RWPE2 (cell line): ENCODE results near the gene DNASE1.
A peak's percentile ranks its signal among the peaks of the same experiment; 100 is the strongest.

ENCODE experiments used
- ATAC-seq: fragments of 200-7000 bp; cut with Tn5 transposase; 3 replicates; pipeline ENCODE4 v1.9.1; 2021; ENCODE audit warnings: low read depth
- DNase-seq: peaks from one replicate; pipeline ENCODE4 v3.0.0-alpha.2; 2020; ENCODE audit warnings: low spot score
- H3K27ac ChIP-seq: fragments of 450-650 bp; 2 replicates; pipeline ENCODE4 v1.5.1; 2017; ENCODE audit warnings: mild to moderate bottlenecking; ENCODE audit not compliant: poor library complexity, severe bottlenecking
- H3K27me3 ChIP-seq: fragments of 250-450 bp; sonication (Bioruptor Pico); 2 replicates; pipeline ENCODE4 v1.5.1; 2021; ENCODE audit warnings: mild to moderate bottlenecking, moderate library complexity; ENCODE audit not compliant: insufficient read depth, poor library complexity, severe bottlenecking
- H3K36me3 ChIP-seq: fragments of 250-450 bp; sonication (Bioruptor Pico); 2 replicates; pipeline ENCODE4 v1.5.1; 2020; ENCODE audit warnings: low read depth, mild to moderate bottlenecking, moderate library complexity
- H3K4me1 ChIP-seq: fragments of 250-450 bp; sonication (Bioruptor Pico); 2 replicates; pipeline ENCODE4 v1.5.1; 2021; ENCODE audit warnings: mild to moderate bottlenecking, moderate library complexity; ENCODE audit not compliant: insufficient read depth, poor library complexity, severe bottlenecking
- H3K4me3 ChIP-seq: fragments of 250-450 bp; sonication (Bioruptor Pico); 2 replicates; pipeline ENCODE4 v1.5.1; 2021; ENCODE audit warnings: mild to moderate bottlenecking, moderate library complexity; ENCODE audit not compliant: severe bottlenecking
- H3K9me3 ChIP-seq: fragments of 250-450 bp; sonication (Bioruptor Pico); 2 replicates; pipeline ENCODE4 v1.5.1; 2021; ENCODE audit warnings: mild to moderate bottlenecking, moderate library complexity; ENCODE audit not compliant: severe bottlenecking
- TF ChIP-seq, protein P1 (sequence below): fragments of 450-650 bp; IDR thresholded peaks from one replicate; pipeline ENCODE4 v1.5.1; 2017; ENCODE audit warnings: mild to moderate bottlenecking, moderate library complexity; ENCODE audit not compliant: poor library complexity, severe bottlenecking

DNASE1 gene

GRCh38 chr16:3646348-3646920 lies 8.1 kb upstream of the DNASE1 start:
- TF ChIP-seq, protein P1, sequence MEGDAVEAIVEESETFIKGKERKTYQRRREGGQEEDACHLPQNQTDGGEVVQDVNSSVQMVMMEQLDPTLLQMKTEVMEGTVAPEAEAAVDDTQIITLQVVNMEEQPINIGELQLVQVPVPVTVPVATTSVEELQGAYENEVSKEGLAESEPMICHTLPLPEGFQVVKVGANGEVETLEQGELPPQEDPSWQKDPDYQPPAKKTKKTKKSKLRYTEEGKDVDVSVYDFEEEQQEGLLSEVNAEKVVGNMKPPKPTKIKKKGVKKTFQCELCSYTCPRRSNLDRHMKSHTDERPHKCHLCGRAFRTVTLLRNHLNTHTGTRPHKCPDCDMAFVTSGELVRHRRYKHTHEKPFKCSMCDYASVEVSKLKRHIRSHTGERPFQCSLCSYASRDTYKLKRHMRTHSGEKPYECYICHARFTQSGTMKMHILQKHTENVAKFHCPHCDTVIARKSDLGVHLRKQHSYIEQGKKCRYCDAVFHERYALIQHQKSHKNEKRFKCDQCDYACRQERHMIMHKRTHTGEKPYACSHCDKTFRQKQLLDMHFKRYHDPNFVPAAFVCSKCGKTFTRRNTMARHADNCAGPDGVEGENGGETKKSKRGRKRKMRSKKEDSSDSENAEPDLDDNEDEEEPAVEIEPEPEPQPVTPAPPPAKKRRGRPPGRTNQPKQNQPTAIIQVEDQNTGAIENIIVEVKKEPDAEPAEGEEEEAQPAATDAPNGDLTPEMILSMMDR: no peak
- H3K36me3 ChIP-seq: no peaks in the 10 kb centered on the region
- DNase-seq (no peak), ATAC-seq (peak; percentile 38)
- no peaks in the 10 kb centered on the region for H3K27me3 ChIP-seq
- no peaks in the 10 kb centered on the region for H3K9me3 ChIP-seq
- peaks cover 8% of the 10 kb centered on the region for H3K4me1 ChIP-seq
- no peak overlapping the region for H3K27ac ChIP-seq
- H3K4me3 ChIP-seq: no peak overlapping the region

DNA sequence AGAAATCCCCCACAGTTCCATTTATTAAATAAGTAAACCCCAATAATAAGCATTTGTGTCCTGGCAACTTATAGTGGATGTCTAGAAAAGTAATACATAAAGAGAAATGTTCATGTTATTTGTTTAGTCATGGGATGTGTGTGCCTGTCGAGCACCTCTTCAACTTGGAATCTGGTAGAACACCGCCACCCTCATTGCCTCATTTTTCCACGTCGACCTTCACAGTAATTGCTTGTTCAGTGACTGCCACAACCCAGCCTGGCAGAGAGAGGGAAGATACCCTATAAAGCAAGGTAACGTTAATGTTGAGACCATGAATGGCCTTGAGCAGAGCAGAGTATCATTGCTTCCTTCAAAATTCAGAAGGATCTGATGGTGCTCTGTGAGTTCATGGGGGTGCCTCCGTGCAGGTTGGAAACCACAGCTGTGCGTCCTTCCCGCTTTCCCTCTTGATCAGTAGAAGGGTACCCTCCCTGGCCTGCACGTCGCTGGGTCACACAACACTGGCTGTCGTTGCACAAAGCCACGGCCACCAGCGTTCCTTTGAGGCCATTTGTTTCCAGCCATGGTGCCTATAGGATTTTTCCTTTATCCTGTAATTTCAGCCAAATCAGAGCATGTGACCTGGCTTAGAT lies 3.7 kb upstream of the DNASE1 start:
- Histone ChIP-seq H3K4me1 (peaks cover 7% of the 10 kb centered on the region), H3K4me3 (no peak overlapping the region), H3K27ac (no peak overlapping the region), H3K9me3 (no peaks in the 10 kb centered on the region), H3K36me3 (no peaks in the 10 kb centered on the region), H3K27me3 (no peaks in the 10 kb centered on the region)
- ATAC-seq: no peak
- DNase-seq: no peak
- TF ChIP-seq, protein P1: no peak

- Histone ChIP-seq H3K36me3 (peaks cover 2% of the 10 kb centered on the region), H3K4me3 (no peak overlapping the region), H3K4me1 (no peaks in the 10 kb centered on the region), H3K27me3 (no peaks in the 10 kb centered on the region), H3K27ac (no peak overlapping the region), H3K9me3 (no peaks in the 10 kb centered on the region)
- ATAC-seq (peak; percentile 5; the same call in 1 of the 3 replicates), DNase-seq (no peak)
- TF ChIP-seq, protein P1: no peak
Measured at GRCh38 chr16:3651461-3652372, 2.8 kb upstream of the DNASE1 start.

DNA sequence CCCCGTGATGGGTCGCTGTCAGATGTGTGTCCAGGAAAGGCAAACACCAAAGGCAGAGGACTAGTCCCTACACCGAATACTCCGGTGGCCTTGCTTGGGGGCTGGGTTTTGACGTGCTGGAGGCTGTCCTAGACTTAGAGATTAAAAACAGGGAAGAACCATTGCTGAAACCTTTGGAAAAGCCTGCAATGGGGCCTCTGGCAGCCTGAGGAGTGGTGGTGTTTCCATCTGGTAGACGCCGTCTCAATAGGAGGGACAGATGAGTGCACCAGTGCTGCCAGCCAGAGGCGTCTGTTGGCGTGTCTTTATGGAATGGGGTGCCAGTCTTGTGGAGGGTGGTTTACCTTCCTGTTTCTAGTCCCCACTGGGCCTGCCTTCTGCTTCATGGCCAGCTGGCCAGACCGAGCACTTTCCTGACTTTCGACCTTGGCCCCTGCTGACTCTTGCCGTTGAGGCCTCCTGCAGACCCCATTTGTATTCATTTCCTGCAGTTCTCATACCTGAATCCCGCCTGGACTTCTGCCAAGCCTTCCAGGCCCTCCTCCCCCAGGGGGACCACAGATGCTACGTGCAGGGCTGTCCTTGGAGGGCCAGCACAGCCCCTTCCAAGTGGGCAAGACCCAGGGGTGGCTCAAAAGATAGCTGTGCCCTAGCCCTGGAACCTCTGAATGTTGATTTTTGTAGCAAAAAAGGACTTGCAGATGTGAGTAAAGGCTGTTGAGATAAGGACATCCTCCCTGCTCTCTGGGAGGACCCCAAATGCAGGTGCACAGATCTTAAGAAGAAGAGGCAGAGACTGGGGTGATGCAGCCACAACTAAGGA lies 1.9 kb upstream of the DNASE1 start:
- no peaks in the 10 kb centered on the region for H3K9me3 ChIP-seq
- peak; percentile 17 for DNase-seq
- ATAC-seq: no peak
- H3K27me3 ChIP-seq: no peaks in the 10 kb centered on the region
- TF ChIP-seq, protein P1: no peak
- no peak overlapping the region for H3K4me3 ChIP-seq
- H3K4me1 ChIP-seq: no peaks in the 10 kb centered on the region
- H3K36me3 ChIP-seq: peaks cover 10% of the 10 kb centered on the region
- H3K27ac ChIP-seq: no peak overlapping the region
